GM18526 (cell line): Measurements from ENCODE around the gene DUSP1.

ENCODE experiments used
- POLR2A ChIP-seq: IDR thresholded peaks from 3 replicates; pipeline ENCODE4 v1.6.1; 2011; ENCODE audit not compliant: insufficient read length; ENCODE audit errors: extremely low read depth

DUSP1 gene

GRCh38 chr5:172730222-172730621, 40.8 kb downstream of the DUSP1 start:
- no peak for TF ChIP-seq POLR2A

DNA sequence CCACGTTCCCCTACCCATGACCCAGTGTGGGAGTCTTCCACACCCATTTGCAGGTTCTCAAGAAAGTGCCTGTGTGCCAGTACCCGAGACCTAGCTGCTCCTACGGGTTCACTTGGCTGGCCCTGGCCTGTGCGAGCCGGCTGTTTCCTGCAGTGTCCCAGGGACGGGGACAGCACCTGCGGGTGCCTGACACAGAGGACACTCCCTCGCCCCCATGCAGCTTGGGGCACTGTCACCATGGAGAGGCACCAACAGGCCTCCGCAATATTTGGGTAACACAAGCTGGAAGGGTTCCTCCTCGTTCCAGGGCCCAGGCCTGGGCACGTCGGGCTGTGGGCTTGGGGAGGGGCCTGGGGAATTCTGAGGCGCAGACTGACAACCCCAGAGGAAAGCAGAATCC, 41.4 kb downstream of the DUSP1 start:
- no peak for TF ChIP-seq POLR2A

DNA sequence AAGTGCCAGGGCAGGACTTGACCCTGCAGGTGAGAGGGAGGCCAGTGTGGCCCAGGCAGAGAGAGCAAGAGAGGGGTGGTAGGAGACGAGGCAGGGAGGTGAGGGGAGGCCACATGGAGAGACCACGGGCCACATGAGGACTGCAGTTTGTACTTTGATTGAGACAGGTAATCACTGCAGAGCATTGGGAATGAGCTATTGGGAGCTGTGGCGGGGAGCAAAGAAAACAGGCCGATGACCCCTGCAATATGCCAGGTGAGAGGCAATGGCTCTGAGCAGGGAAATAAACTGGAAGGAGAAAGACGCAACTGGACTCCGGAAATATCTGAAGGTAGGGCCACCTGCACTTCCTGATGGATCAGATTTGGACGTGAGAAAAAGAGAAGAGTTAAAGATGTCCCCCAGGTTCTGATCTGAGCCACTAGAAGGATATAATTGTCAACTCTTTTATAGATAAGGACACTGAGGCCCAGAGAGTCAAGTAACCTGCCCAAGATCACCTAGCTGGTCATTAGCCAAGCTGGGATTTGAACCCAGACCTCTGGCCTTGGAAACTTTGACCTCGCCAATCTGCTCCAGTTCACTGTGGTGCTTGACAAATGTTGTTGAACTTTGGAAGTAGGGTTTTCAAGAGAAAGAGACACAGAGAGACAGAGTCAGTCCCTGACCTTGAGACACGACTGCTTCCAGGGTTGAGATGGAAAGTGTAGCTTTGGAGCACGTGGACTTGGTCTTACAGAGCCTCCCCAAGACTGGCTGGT, 42.3 kb downstream of the DUSP1 start:
- TF ChIP-seq POLR2A: no peak

- no peak for TF ChIP-seq POLR2A
Measured at GRCh38 chr5:172727551-172727950, 43.4 kb downstream of the DUSP1 start.

DNA sequence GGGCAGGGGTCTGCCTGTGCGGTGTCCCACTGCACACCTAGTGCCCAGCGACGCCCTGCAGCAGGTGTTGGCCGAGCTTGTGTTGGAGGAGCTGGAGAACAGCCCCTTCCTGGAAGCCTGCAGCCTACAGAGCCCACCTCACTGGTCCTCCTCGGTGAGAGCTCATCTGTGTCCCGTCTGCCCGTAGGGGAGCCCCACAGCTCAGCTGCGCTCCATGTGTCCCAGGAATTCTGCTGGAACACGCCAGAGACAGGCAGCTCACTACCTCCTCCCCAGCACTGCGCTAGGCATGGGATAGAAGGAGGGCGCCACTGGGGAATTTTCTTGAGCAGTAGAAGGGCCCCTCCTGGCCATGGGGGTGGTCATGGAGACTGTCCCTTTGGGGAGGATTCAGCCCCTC, 44.0 kb downstream of the DUSP1 start:
- TF ChIP-seq POLR2A: no peak

- no peak for TF ChIP-seq POLR2A
Measured at GRCh38 chr5:172725785-172726184, 45.2 kb downstream of the DUSP1 start.

GRCh38 chr5:172725273-172725672, 45.7 kb downstream of the DUSP1 start:
- TF ChIP-seq POLR2A: no peak

GRCh38 chr5:172724242-172725183, 46.5 kb downstream of the DUSP1 start:
- no peak for TF ChIP-seq POLR2A

GRCh38 chr5:172723508-172723907, 47.5 kb downstream of the DUSP1 start:
- TF ChIP-seq POLR2A: no peak

DNA sequence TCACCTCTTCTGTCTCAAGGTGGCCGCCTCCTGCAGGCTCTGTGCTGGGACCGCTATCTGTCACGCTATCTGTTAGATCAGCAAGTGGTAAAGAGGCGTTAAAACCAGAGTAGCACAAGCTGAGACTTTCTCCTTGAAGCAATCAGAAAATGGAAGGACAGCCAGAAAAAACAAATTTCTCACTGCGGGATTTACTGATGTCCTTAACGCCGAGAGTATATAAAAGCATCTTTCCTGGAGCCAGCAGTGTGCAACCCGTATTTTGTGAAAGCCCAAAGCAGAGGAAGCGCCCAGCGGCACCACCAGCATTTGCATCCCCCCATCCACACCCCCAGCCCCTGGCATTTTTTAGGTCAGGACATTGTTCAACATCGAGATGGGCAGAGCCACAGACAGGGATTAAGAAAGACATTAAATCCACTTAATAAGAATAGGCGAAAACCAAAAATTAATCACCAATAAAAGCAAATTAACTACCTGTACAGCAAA, 48.6 kb downstream of the DUSP1 start:
- no peak for TF ChIP-seq POLR2A

DNA sequence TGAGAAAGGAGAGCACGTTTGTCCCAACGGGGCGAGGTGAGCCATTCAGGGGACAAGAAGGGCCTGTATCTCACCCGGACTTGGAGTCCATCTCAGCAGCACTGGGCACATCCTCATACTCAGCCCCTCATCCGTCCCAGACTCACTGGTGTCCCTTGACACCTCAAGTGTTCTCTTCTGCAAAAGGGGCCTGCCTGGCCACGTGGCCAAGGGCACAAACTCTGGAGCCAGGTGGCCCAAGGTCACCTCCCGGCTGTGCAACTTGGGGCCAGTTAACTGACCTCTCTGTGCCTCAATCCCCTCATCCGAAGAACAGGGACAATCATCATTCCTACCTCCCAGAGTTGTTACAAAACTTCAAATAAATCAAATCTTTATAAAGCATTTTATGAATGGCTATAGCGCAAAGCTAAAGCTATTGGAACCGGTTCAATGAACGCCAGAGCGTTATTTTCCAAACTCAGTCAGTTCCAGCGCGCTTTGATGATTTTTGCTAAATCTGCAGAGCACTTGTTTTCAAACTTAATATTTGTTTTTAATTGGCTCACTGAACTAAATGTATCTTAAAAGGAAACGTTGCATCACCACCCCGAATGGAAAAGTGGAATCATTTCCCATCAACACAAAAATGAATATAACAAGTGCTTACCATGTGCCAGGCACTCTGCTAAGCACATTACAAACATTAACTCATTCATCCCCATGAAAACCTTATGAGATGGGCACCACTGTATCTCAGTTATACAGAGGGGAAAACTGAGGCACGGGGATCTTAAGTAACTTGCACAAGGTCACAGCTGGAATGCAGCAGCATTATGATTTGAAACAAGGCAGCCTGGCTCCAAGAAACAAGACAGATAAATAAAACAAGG, 49.3 kb downstream of the DUSP1 start:
- no peak for TF ChIP-seq POLR2A

GRCh38 chr5:172720655-172721054, 50.3 kb downstream of the DUSP1 start:
- TF ChIP-seq POLR2A: no peak

- no peak for TF ChIP-seq POLR2A
Measured at GRCh38 chr5:172719211-172719610, 51.8 kb downstream of the DUSP1 start.

DNA sequence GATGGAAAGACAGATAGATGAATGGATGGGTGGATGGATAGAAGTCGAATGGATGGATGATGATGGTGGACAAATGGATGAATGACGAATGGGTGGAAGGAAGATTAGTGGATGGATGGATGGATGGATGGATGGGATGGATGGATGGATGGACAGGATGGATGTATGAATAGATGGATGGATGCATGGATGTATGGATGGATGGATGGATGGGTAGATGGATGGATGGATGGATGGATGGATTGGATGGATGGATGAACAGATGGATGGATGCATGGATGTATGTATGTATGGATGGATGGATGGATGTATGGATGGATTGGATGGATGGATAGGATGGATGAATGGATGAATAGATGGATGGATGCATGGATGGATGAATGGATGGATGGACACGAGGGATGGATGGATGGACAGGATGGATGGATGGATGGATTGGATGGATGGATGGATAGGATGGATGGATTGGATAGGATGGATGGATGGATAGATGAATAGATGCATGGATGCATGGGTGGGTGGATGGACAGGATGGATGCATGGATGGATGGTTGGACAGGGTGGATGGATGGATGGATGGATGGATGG, 52.4 kb downstream of the DUSP1 start:
- TF ChIP-seq POLR2A: no peak
